Measurements from ENCODE around the gene EFL1.
"Not testable (repeated sequence)": the region's sequence is repeated elsewhere in the genome, so short reads cannot be mapped to it uniquely, and the experiment has no call there.

- not testable (repeated sequence) for TF ChIP-seq POLR2A, CTCF (IDR thresholded peaks at IDR 0.05)
Measured at GRCh38 chr15:82241836-82242499, 20.6 kb downstream of the EFL1 start.

All from uterus (tissue), 2 donors.